ENCODE results near the gene POU3F3.

POU3F3 gene

GRCh38 chr2:104853534-104854497 lies at the start of gene POU3F3:
TSS of gene POU3F3 (plus strand) at chr2:104854115. CDS start at chr2:104855511, 1,396 bp downstream.
- peak; percentile 96 for DNase-seq (ENCODE audit: low read depth, low spot score)
- H3K4me3 ChIP-seq (ENCODE audit: low read depth, low read length) = peak within 1 kb of the TSS; percentile 59
- no peak for TF ChIP-seq CTCF (IDR thresholded peaks at IDR 0.05; ENCODE audit: low read depth, low read length)
- in situ Hi-C loops (cut with HindIII; ENCODE audit: low sequenced_read_pairs) = no loop called here

GRCh38 chr2:104804148-104804890 lies 49.6 kb upstream of the POU3F3 start:
- in situ Hi-C loops (cut with HindIII; ENCODE audit: low sequenced_read_pairs) = no loop called here
- TF ChIP-seq CTCF (IDR thresholded peaks at IDR 0.05; ENCODE audit: low read depth, low read length) = no peak
- H3K4me3 ChIP-seq (ENCODE audit: low read depth, low read length) = no peak overlapping the region
- DNase-seq (ENCODE audit: low read depth, low spot score) = no peak

- no peak for TF ChIP-seq CTCF (IDR thresholded peaks at IDR 0.05; ENCODE audit: low read depth, low read length)
- H3K4me3 ChIP-seq (ENCODE audit: low read depth, low read length) = no peak overlapping the region
- no peak for DNase-seq (ENCODE audit: low read depth, low spot score)
- in situ Hi-C loops (cut with HindIII; ENCODE audit: low sequenced_read_pairs) = no loop called here
Measured at GRCh38 chr2:104812286-104812685, 41.6 kb upstream of the POU3F3 start.

GRCh38 chr2:104816143-104816542 lies 37.8 kb upstream of the POU3F3 start:
- no peak for DNase-seq (ENCODE audit: low read depth, low spot score)
- no peak overlapping the region for H3K4me3 ChIP-seq (ENCODE audit: low read depth, low read length)
- in situ Hi-C loops (cut with HindIII; ENCODE audit: low sequenced_read_pairs) = no loop called here
- no peak for TF ChIP-seq CTCF (IDR thresholded peaks at IDR 0.05; ENCODE audit: low read depth, low read length)

- in situ Hi-C loops (cut with HindIII; ENCODE audit: low sequenced_read_pairs) = no loop called here
- H3K4me3 ChIP-seq (ENCODE audit: low read depth, low read length) = no peak overlapping the region
Measured at GRCh38 chr2:104818264-104818663, 35.7 kb upstream of the POU3F3 start.

More at GRCh38 chr2:104818264-104818663, 35.7 kb upstream of the POU3F3 start:
- no peak for TF ChIP-seq CTCF (IDR thresholded peaks at IDR 0.05; ENCODE audit: low read depth, low read length)
- DNase-seq (ENCODE audit: low read depth, low spot score) = no peak
